Fibroblast of skin of scalp (primary cell): Measurements from ENCODE around the gene ADAMTS20. TPM values are rescaled to one million over a fixed set of nuclear protein-coding genes. Genes with fewer than 3 reads are reported as not detected.
"Not testable (repeated sequence)": the region's sequence is repeated elsewhere in the genome, so short reads cannot be mapped to it uniquely, and the experiment has no call there.

Experiments
- DNase-seq: peaks from one replicate; pipeline ENCODE4 v3.0.0-alpha.2; 2013
- polyA plus RNA-seq, 2 experiments: library from polyadenylated mRNA; unstranded; fragments of 120-200 nt; gene quantifications; one replicate each; pipeline ENCODE4 v1.2.1, GENCODE V29; 2013; ENCODE audit not compliant: insufficient read length in 2 of 2

ADAMTS20 gene
- 0.20 TPM for polyA plus RNA-seq (2013, experiment 1 of 2; ENCODE audit: insufficient read length)
- 0.15 TPM for polyA plus RNA-seq (2013, experiment 2 of 2; ENCODE audit: insufficient read length)

GRCh38 chr12:43551971-43552559 is at the start of gene ADAMTS20:
Gene ADAMTS20 (minus strand): TSS chr12:43552203. CDS start chr12:43551921, 282 bp downstream.
- DNase-seq: peak; percentile 34

- DNase-seq: no peak
Observed at GRCh38 chr12:43599708-43600107, 47.7 kb upstream of the ADAMTS20 start.

GRCh38 chr12:43599066-43599465 is 47.1 kb upstream of the ADAMTS20 start:
- DNase-seq: no peak

- DNase-seq: no peak
Observed at GRCh38 chr12:43590307-43590706, 38.3 kb upstream of the ADAMTS20 start.

- no peak for DNase-seq
Observed at GRCh38 chr12:43586646-43587245, 34.7 kb upstream of the ADAMTS20 start.

- no peak for DNase-seq
Observed at GRCh38 chr12:43585676-43586075, 33.7 kb upstream of the ADAMTS20 start.

- no peak for DNase-seq
Observed at GRCh38 chr12:43580601-43581000, 28.6 kb upstream of the ADAMTS20 start.

- peak; percentile 19 for DNase-seq
Observed at GRCh38 chr12:43579206-43579605, 27.2 kb upstream of the ADAMTS20 start.

- DNase-seq: peak; percentile 60
Observed at GRCh38 chr12:43578782-43579181, 26.8 kb upstream of the ADAMTS20 start.

GRCh38 chr12:43577381-43577780 is 25.4 kb upstream of the ADAMTS20 start:
- DNase-seq: no peak

GRCh38 chr12:43576162-43576561 is 24.2 kb upstream of the ADAMTS20 start:
- DNase-seq: no peak

GRCh38 chr12:43571885-43572284 is 19.9 kb upstream of the ADAMTS20 start:
- no peak for DNase-seq

- DNase-seq: no peak
Observed at GRCh38 chr12:43556057-43556456, 4.1 kb upstream of the ADAMTS20 start.

- peak; percentile 4 for DNase-seq
Observed at GRCh38 chr12:43551279-43551970, 578 bp downstream of the ADAMTS20 start.

- no peak for DNase-seq
Observed at GRCh38 chr12:43550831-43551271, 1.2 kb downstream of the ADAMTS20 start.

GRCh38 chr12:43544703-43545102 is 7.3 kb downstream of the ADAMTS20 start:
- no peak for DNase-seq

GRCh38 chr12:43540470-43540869 is 11.5 kb downstream of the ADAMTS20 start:
- DNase-seq: peak; percentile 60

GRCh38 chr12:43537675-43538074 is 14.3 kb downstream of the ADAMTS20 start:
- DNase-seq: not testable (repeated sequence)

GRCh38 chr12:43516045-43516444 is 36.0 kb downstream of the ADAMTS20 start:
- DNase-seq: no peak

- peak; percentile 41 for DNase-seq
Observed at GRCh38 chr12:43501703-43502102, 50.3 kb downstream of the ADAMTS20 start.

GRCh38 chr12:43493261-43493797 is 58.7 kb downstream of the ADAMTS20 start:
- DNase-seq: no peak

GRCh38 chr12:43482311-43483085 is 69.5 kb downstream of the ADAMTS20 start:
- no peak for DNase-seq

- no peak for DNase-seq
Observed at GRCh38 chr12:43480591-43480990, 71.4 kb downstream of the ADAMTS20 start.
